Measurements from ENCODE around the gene LAMA5.

LAMA5 gene

GRCh38 chr20:62323980-62324906 is 42.9 kb downstream of the LAMA5 start:
- H4K20me1 ChIP-seq: peaks cover 14% of the 10 kb centered on the region; the same call in 1 of the 2 replicates
- no peaks in the 10 kb centered on the region for H3K27me3 ChIP-seq
- H3K4me1 ChIP-seq: peaks cover 9% of the 10 kb centered on the region
- no peak for TF ChIP-seq Cebpa-rat (IDR thresholded peaks at IDR 0.05)
- H3K9ac ChIP-seq: no peak overlapping the region
- peaks cover 74% of the 10 kb centered on the region for H3K36me3 ChIP-seq
- no peak overlapping the region for H3K27ac ChIP-seq
- H3K9me3 ChIP-seq: no peaks in the 10 kb centered on the region
- H3K4me3 ChIP-seq: no peak overlapping the region
- H3K4me2 ChIP-seq: no peak overlapping the region

DNA sequence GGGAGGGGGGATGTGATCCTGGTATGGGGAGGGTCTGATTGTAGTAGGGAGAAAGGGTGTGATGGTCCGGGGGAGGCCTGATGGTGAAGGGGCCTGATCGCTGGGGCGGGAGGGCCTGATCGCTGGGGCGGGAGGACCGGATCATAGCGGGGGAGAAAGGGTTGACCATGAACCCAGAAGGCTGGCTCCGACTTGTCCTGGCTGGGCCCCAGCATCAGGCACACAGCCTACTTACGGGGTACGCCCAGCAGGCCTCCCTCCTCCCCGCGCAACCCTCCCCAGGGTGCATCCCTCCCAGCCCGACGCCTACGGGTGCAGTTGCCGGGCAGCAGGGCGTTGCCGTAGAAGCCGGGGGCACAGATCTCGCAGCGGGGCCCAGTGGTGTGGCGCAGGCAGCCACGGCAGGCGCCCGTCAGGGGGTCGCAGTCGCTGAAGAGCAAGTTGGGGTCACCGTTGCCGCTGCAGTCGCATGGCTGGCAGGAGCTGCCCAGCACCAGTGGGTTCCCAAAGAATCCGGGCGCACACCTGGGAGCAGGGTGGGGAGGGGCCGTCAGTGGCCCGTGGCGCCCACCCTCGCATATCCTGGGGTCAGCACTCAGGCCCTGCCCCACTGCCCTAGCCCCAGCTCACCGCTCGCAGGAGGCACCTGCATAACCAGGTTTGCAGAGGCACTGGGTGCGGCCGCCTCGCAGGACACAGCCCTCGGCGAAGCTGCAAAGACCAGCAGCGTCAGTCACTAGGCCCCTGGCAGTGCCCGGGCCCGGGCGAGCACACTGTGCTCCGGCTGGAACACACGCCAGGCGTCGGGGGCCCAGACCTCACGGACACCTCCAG is 43.7 kb downstream of the LAMA5 start:
- H3K9ac ChIP-seq: no peak overlapping the region
- no peak overlapping the region for H3K27ac ChIP-seq
- peaks cover 5% of the 10 kb centered on the region; the same call in 1 of the 2 replicates for H4K20me1 ChIP-seq
- H3K36me3 ChIP-seq: peaks cover 75% of the 10 kb centered on the region
- peaks cover 4% of the 10 kb centered on the region for H3K4me1 ChIP-seq
- H3K4me2 ChIP-seq: no peak overlapping the region
- H3K27me3 ChIP-seq: no peaks in the 10 kb centered on the region
- no peak overlapping the region for H3K4me3 ChIP-seq
- no peak for TF ChIP-seq Cebpa-rat (IDR thresholded peaks at IDR 0.05)
- no peaks in the 10 kb centered on the region for H3K9me3 ChIP-seq

GRCh38 chr20:62322492-62323041 is 44.5 kb downstream of the LAMA5 start:
- peaks cover 69% of the 10 kb centered on the region for H3K36me3 ChIP-seq
- H3K9me3 ChIP-seq: no peaks in the 10 kb centered on the region
- no peaks in the 10 kb centered on the region for H4K20me1 ChIP-seq
- no peak overlapping the region for H3K4me3 ChIP-seq
- TF ChIP-seq Cebpa-rat (IDR thresholded peaks at IDR 0.05): no peak
- no peak overlapping the region for H3K27ac ChIP-seq
- H3K4me2 ChIP-seq: no peak overlapping the region
- no peaks in the 10 kb centered on the region for H3K4me1 ChIP-seq
- H3K27me3 ChIP-seq: no peaks in the 10 kb centered on the region
- no peak overlapping the region for H3K9ac ChIP-seq

DNA sequence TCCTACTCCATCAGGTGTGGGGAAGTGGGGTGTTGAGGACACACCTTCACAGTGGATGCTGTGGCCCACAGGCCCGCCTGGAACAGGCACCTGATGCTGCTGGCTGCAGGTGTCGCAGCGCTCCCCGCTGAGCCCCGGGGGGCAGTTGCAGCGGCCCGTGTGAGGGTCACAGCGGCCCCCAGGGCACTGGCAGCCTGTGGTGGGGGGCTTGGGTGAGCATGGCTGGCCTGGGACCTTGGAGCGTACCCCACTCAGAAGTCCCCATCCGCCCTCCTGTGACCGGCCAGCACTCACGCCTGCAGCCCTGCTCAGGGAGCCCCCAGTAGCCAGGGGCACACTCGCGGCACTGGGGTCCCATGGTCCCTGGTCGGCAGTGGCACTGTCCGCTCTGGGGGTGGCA is 45.1 kb downstream of the LAMA5 start:
- no peak overlapping the region for H3K27ac ChIP-seq
- no peaks in the 10 kb centered on the region for H3K4me1 ChIP-seq
- no peaks in the 10 kb centered on the region for H3K9me3 ChIP-seq
- no peaks in the 10 kb centered on the region for H3K27me3 ChIP-seq
- no peak overlapping the region for H3K4me2 ChIP-seq
- H4K20me1 ChIP-seq: no peaks in the 10 kb centered on the region
- no peak overlapping the region for H3K4me3 ChIP-seq
- TF ChIP-seq Cebpa-rat (IDR thresholded peaks at IDR 0.05): no peak
- peaks cover 69% of the 10 kb centered on the region for H3K36me3 ChIP-seq
- no peak overlapping the region for H3K9ac ChIP-seq

GRCh38 chr20:62321521-62321948 is 45.6 kb downstream of the LAMA5 start:
- Histone ChIP-seq H3K9ac (no peak overlapping the region), H4K20me1 (no peaks in the 10 kb centered on the region), H3K27me3 (no peaks in the 10 kb centered on the region), H3K36me3 (peaks cover 69% of the 10 kb centered on the region), H3K4me3 (no peak overlapping the region), H3K9me3 (no peaks in the 10 kb centered on the region), H3K4me1 (no peaks in the 10 kb centered on the region), H3K27ac (no peak overlapping the region), H3K4me2 (no peak overlapping the region)
- no peak for TF ChIP-seq Cebpa-rat (IDR thresholded peaks at IDR 0.05)

DNA sequence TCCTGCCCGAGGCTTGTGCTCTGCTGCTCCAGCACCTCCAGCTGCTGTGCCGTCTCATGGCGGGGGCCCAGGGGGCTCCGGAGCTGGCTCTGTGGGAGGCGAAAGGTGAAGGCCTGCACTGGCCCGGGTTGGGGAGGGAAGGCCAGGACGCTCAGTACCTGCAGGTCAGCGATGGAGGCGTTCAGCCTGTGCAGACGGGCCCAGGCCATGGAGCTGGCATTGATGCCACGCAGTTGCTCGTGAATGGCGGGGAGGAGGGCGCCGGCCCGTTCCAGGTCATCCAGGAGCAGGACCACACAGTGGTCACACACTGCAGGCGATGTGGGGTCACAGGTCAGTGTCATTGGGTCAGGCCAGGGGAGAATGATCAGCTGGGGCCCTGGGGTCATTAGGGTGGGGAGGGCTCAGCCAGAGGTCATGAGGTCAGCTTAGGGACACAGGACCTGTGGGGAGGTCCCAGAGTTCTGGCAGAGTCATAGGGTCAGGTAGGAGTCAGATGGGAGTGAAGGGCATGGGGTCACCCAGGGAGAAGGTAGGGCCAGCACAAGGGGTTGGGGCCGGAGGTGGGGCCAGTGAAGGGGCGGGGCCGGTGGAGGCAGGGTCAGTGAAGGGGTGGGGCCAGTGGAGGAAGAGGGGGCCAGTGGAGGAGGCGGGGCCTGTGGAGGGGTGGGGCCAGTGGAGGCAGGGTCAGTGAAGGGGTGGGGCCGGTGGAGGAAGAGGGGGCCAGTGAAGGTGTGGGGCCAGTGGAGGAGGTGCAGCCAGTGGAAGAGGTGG is 46.3 kb downstream of the LAMA5 start:
- no peaks in the 10 kb centered on the region for H4K20me1 ChIP-seq
- no peak overlapping the region for H3K27ac ChIP-seq
- no peak overlapping the region for H3K4me2 ChIP-seq
- H3K9ac ChIP-seq: no peak overlapping the region
- H3K4me1 ChIP-seq: no peaks in the 10 kb centered on the region
- peaks cover 71% of the 10 kb centered on the region for H3K36me3 ChIP-seq
- no peak for TF ChIP-seq Cebpa-rat (IDR thresholded peaks at IDR 0.05)
- no peaks in the 10 kb centered on the region for H3K9me3 ChIP-seq
- H3K4me3 ChIP-seq: no peak overlapping the region
- no peaks in the 10 kb centered on the region for H3K27me3 ChIP-seq

- H3K9ac ChIP-seq: no peak overlapping the region
- peaks cover 71% of the 10 kb centered on the region for H3K36me3 ChIP-seq
- H3K4me2 ChIP-seq: no peak overlapping the region
- TF ChIP-seq Cebpa-rat (IDR thresholded peaks at IDR 0.05): no peak
- H3K4me3 ChIP-seq: no peak overlapping the region
- H3K27ac ChIP-seq: no peak overlapping the region
- no peaks in the 10 kb centered on the region for H3K27me3 ChIP-seq
- no peaks in the 10 kb centered on the region for H3K4me1 ChIP-seq
- no peaks in the 10 kb centered on the region for H3K9me3 ChIP-seq
- no peaks in the 10 kb centered on the region for H4K20me1 ChIP-seq
These were observed 47.7 kb downstream of the LAMA5 start for GRCh38 chr20:62319346-62319909.

DNA sequence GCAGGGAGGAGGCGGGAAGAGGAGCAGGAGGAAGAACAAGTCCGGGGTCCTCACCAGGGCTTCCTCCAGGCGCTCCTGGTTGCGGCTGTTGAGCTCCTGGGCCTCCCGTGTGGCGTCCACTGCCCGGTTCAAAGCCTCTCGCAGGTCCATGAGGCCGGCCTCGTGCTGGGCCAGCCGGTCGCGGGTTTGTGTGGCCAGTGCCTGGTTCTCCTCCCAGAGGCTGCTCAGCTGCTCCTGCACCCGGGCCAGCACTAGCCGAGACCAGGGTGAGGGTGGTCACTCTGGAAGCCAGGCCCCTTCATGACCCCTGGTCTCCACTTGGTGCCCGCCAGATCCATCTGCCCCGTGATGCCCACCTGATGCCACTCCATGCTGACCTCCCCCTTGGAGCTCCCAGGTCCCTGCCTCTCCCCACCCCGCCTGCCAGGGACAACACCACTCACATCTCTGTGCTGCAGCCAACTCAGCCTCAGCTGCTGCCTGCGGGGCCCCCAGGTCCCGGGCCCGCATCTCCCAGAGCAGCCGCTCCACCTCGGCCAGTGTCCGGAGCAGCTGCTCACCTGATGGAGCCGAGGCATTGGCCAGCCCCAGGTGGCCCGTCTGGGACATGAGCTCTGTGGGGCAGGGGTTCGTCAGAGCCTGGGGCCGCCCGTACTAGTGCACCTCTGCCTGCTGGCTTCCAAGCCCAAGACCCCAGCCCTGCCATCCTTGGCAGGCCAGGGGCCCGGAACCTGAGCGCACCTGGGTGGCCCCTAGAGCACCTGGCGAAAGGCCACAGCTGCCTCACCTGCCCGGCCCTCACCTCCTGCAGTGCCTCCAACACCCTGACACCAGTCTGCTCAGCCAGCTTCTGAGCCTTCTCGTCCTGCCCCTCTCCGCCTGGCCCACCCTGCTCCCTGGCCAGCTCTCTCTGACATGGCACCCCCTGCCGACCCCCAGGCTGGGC is 48.4 kb downstream of the LAMA5 start:
- Histone ChIP-seq H3K27ac (no peak overlapping the region), H3K4me1 (no peaks in the 10 kb centered on the region), H3K36me3 (peaks cover 71% of the 10 kb centered on the region), H4K20me1 (no peaks in the 10 kb centered on the region), H3K9me3 (no peaks in the 10 kb centered on the region), H3K9ac (no peak overlapping the region), H3K27me3 (no peaks in the 10 kb centered on the region), H3K4me2 (no peak overlapping the region), H3K4me3 (no peak overlapping the region)
- no peak for TF ChIP-seq Cebpa-rat (IDR thresholded peaks at IDR 0.05)
